Measurements from ENCODE around the gene ZNF543. TPM values are rescaled to one million over a fixed set of nuclear protein-coding genes. Genes with fewer than 3 reads are reported as not detected.

Gene ZNF543
- total and polyA plus RNA-seq, 2 of the 8 experiments (the other 6 are each of a cell fraction or from before 2014, with no cell fraction given): 1.8 to 9.0 TPM

DNA sequence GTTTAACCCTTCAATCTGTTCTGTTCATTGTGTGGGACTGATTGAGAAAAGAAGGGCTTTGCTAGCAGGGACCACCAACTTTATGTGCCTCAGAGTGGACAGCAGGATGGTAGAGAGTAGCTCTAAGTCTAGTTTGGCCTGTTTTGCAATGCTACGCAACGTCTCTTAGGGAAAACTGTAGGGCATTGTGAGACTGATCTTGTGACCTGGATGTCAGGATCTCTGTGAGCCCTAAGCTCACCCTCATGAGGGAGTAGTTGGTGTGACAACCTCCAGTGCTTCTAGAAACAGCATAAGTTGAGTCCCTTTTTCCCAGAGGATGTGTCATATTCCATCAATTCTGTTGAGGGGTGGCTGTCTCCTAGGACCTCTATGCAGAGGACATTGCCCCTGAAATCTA is 9.5 kb upstream of the ZNF543 start:
- Histone ChIP-seq H4K8ac (ENCODE audit: extremely low read depth, insufficient read depth, low read length) (no peak overlapping the region), H3K23ac (ENCODE audit: insufficient read length) (no peak overlapping the region), H3K18ac (ENCODE audit: extremely low read depth, low read length) (no peak overlapping the region), H2BK120ac (replicated peaks; ENCODE audit: low read depth, low read length) (no peak overlapping the region), H2BK15ac (ENCODE audit: low read length) (no peak overlapping the region), H2BK12ac (ENCODE audit: low read depth, low read length) (no peak overlapping the region), H3K4me3 (ENCODE audit: extremely low read depth in 1 of 4, insufficient read depth in 2 of 4, low read depth in 3 of 4, low read length in 4 of 4) (no peak overlapping the region), H4K91ac (replicated peaks; ENCODE audit: insufficient read length, low read length) (no peak overlapping the region), H3K14ac (ENCODE audit: insufficient read length) (no peak overlapping the region), H3K36me3 (ENCODE audit: control insufficient read depth in 2 of 4, insufficient read depth in 4 of 4, low read length in 3 of 4) (no peaks in the 10 kb centered on the region), H3K4ac (replicated peaks; ENCODE audit: insufficient read length, low read depth, low read length) (no peak overlapping the region), H2AK5ac (ENCODE audit: low read depth, low read length) (no peak overlapping the region), H3K9me3 (ENCODE audit: insufficient read depth in 2 of 2, low read depth in 1 of 2, low read length in 1 of 2) (no peaks in the 10 kb centered on the region), H3K79me1 (ENCODE audit: low read depth, low read length) (no peaks in the 10 kb centered on the region), H3K4me2 (ENCODE audit: insufficient read depth in 1 of 2, low read depth in 2 of 2, low read length in 2 of 2) (no peak overlapping the region), H3K27ac (ENCODE audit: low read depth, low read length) (no peak overlapping the region), H2BK5ac (ENCODE audit: low read depth, low read length) (no peak overlapping the region), H3K4me1 (replicated peaks in 1 of 4; ENCODE audit: control insufficient read depth in 3 of 4, insufficient read depth in 4 of 4, low read length in 3 of 4) (no peaks in the 10 kb centered on the region), H3K27me3 (replicated peaks in 1 of 4; ENCODE audit: control insufficient read depth in 3 of 4, extremely low read depth in 1 of 4, insufficient read depth in 3 of 4, low read length in 3 of 4) (peaks cover 0 to 7% (median 0%) of the 10 kb centered on the region in 4 experiments; a peak in 3 of 7 replicates), H3K79me2 (ENCODE audit: control insufficient read depth in 1 of 2, insufficient read depth in 2 of 2, low read length in 2 of 2) (no peaks in the 10 kb centered on the region), H2BK20ac (ENCODE audit: low read length) (no peak overlapping the region), H4K20me1 (replicated peaks in 1 of 2; ENCODE audit: control insufficient read depth in 1 of 2, insufficient read depth in 2 of 2, low read length in 2 of 2) (no peaks in the 10 kb centered on the region), H3K9ac (replicated peaks in 1 of 4; ENCODE audit: extremely low read depth in 1 of 4, low read depth in 3 of 4, low read length in 3 of 4) (peak overlapping the region in 1 of 4 experiments; percentile 11; a peak in 1 of 7 replicates), H3K56ac (replicated peaks; ENCODE audit: insufficient read length, low read depth, low read length) (no peak overlapping the region), H4K5ac (ENCODE audit: insufficient read length, low read depth, low read length) (no peak overlapping the region), H2AFZ (ENCODE audit: low read length) (no peak overlapping the region), H3K23me2 (ENCODE audit: low read depth, low read length) (no peaks in the 10 kb centered on the region)
- DNase-seq (ENCODE audit: low read depth in 1 of 2, low spot score in 2 of 2) (no peak), FAIRE-seq (no peak)
- ChIA-PET CTCF (ENCODE audit: partially characterized antibody) (interaction anchor here (0.6 to 1.3 kb wide), 2 partner anchors 36 to 823 kb away, joined by 3 to 4 read pairs; no protein-coding TSS in a partner anchor), POLR2A (ENCODE audit: partially characterized antibody) (interaction anchor here (1.1 to 1.2 kb wide), 2 partner anchors 11 to 29 kb away, joined by 3 read pairs; no protein-coding TSS in a partner anchor)
- WGBS, 2 experiments (ENCODE audit: extremely low coverage in 1 of 2, insufficient coverage in 1 of 2, insufficient read length in 1 of 2, insufficient replicate concordance in 2 of 2, low coverage in 1 of 2, low lambda C conversion rate in 2 of 2, missing lambda C conversion rate in 1 of 2): 84% methylated on average over 2 of the region's 2 CpGs; no CpG with 5 or more reads in 1 of the 2 experiments
- TF ChIP-seq KDM4A (IDR thresholded peaks at IDR 0.05; ENCODE audit: low read depth, low read length, severe bottlenecking) (no peak), FOSL1 (IDR thresholded peaks at IDR 0.05; ENCODE audit: insufficient read depth, low read depth, low read length) (no peak), ASH2L (IDR thresholded peaks at IDR 0.05; ENCODE audit: low read length) (no peak), BACH1 (IDR thresholded peaks at IDR 0.05; ENCODE audit: low read length) (no peak), TBP (IDR thresholded peaks at IDR 0.05; ENCODE audit: low read depth, low read length) (no peak), EZH2 (IDR thresholded peaks at IDR 0.05; ENCODE audit: low read depth, low read length, severe bottlenecking) (no peak), RAD21 (IDR thresholded peaks at IDR 0.05 in 1 of 2, conservative IDR thresholded peaks at IDR 0.05 in 1 of 2; ENCODE audit: low read depth in 2 of 2, low read length in 2 of 2) (no peak)

Measured in H1 (cell line).